Measurements from ENCODE around the gene THTPA.

The THTPA gene, protein sequence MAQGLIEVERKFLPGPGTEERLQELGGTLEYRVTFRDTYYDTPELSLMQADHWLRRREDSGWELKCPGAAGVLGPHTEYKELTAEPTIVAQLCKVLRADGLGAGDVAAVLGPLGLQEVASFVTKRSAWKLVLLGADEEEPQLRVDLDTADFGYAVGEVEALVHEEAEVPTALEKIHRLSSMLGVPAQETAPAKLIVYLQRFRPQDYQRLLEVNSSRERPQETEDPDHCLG

DNA sequence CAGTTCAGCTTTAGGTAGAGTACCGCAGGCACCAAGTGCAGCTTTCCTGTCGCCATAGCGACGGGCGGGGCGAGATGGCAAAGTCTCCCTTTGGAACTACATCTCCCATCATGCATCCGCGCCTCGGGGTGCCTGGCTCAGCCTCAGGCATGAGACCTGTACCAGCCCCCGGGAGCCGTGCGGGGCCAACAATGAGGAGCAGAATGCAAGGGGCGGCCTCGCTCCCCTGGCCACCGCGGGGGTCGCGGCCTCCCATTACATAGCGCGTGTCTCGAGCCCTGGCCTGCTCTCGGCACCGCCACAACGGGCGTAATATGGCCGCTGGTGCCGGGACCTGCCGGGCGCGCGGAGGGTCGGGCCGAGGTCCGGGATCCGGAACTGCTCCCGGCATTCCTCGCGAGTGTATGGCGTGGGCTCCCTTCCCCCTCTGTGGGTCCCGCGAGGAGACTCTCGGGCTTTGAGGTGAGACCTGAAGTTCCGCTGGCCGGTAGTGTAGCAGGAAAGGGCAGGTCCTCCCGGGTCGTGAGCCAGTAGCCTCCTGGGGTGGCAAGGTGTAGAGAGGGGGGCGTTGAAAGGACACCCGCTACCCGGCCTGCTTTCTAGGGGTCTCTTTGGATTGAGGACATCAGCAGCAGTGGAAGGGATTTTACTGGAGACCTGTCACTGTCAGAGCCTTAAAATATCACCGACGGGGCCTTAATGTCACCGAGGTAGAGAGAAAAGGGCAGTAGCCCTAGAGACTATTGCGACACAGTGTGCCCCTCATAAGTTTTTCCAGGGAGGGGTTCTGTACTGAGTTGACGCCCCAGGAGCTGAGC, at the start of gene THTPA:
Gene THTPA (plus strand): TSS at position 390 of the 818 bp plus-strand sequence. CDS start 487 bp downstream, outside the sequence.
- DNase-seq = peak; percentile 95 to 96

GRCh38 chr14:23512156-23512555, 43.9 kb upstream of the THTPA start:
- DNase-seq = peak; percentile 91 to 97

GRCh38 chr14:23513005-23513817, 42.9 kb upstream of the THTPA start:
- DNase-seq = peak; percentile 99

DNA sequence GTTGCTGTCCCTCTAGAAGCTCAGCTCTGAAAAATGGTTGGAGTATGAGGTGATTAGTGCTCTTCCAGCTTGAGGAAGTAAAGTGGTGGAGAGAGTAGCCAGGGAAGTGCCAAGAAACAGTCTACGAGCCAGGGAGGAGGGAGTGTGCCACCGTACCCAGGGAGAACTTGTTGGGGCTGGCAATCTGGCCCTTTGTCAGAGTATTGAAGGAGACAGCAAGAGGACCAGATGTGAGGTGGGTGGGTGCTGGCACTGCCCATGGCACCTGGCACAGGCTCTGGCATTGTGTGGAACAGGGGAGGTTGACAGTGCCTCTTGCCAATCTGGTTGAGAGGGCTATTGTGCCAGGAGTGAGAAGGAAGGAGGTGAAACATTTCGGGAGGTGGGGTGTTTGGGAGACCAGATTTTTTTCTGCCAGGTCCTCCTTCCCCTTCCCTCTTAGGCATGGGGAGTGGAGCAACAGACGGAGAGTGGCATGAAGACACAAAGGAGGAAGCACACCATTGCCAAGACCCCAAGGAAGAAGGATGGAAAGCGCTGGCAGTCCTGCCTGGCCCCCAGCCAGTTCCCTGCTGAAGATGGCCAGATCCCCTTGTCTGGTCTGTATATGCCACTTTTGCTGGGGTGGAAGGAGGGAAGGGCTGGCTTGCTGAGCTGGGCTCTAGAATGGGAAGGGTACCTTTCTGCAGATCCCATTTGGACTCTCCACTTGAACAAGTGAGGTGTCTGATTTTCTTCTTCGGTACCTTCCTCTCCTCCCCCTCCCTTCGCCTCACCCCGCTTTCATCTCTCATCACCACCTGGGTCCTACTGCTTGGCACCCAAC, 42.0 kb upstream of the THTPA start:
- DNase-seq = peak; percentile 35 to 59

DNA sequence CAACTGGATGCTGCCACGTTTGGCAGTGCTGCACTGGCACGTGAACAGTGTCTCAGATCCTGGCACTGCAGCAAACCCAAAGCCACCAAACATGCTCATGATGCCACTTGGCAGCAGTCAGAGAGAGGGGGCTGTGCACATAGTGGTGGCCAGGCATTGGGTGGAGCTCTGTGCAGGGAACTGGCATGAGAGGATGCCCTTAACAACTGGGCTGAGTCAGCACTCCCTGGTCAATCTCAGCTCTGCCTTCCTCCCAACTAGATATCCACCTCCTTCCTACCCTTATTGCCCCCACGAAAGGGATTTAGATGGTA, 41.5 kb upstream of the THTPA start:
- DNase-seq = no peak

- DNase-seq = peak in 1 of 2 experiments; percentile 42
These were observed 38.3 kb upstream of the THTPA start for GRCh38 chr14:23517650-23518326.

GRCh38 chr14:23518709-23519108, 37.4 kb upstream of the THTPA start:
- DNase-seq = no peak

GRCh38 chr14:23520899-23521533, 35.1 kb upstream of the THTPA start:
- DNase-seq = no peak

- no peak for DNase-seq
These were observed 34.1 kb upstream of the THTPA start for GRCh38 chr14:23521785-23522640.

DNA sequence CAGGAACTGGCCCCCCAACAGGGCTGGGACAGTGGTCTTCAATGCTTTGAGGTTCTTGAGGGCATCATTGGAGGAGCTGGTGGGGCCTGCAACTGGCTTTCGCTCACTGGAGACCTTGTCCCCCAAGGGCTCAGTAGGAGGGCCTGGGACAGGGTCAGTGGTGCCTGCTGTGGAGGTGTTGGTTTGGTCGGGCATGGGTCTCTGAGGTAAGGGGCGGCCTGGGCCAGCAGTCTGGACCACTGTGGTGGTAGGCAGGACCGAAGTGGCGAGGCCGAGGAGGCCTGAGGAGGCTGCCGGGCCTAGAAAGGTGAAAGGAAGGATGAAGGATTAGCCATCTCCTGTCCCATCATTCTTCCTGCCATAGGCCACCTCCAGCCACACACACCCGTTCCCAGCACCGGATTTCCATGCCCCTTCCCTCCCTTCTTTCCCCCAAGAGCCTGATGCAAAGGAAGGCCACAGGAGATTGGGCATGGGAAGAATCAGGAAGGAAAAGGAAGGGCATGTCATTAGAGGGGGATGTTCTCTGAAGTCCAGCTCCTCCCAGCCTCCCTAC, 33.4 kb upstream of the THTPA start:
- DNase-seq = no peak

DNA sequence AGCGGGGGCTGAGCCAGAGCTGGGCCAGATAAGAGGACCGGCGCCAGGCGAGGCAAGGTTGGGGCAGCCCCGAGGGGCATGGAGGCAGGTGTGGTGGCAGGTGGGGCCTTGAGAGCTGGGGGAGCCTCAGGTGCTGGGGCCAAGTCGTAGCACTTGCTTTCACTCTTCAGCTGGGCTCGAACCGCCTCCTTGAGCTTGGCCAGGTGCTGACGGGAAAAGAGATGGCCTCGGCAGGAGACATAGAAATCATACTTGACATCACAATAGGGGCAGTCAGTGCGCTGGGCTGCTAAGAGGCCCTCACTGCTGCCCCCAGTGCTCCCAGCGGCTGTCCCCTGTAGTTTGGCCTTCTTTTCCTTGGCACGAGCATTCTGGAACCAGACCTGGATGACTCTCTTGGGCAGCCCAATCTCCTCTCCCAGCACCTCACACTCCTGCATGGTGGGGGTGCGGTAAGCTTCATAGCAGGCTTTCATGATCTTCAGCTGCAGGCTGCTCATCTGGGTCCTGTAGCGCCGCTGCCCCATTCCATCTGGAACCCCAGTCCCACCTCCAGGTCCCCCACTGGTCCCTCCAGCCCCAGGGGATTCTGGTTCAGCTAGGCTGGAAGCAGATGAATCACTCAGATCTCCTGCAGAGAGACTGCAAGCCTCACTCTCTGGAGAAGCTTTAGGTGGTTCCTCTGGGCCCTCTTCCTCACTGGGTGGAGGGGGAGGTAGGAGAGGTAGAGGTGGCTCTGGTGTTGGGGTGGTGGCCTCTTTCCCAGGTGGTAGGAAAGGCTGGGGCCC, 32.6 kb upstream of the THTPA start:
- DNase-seq = no peak

DNA sequence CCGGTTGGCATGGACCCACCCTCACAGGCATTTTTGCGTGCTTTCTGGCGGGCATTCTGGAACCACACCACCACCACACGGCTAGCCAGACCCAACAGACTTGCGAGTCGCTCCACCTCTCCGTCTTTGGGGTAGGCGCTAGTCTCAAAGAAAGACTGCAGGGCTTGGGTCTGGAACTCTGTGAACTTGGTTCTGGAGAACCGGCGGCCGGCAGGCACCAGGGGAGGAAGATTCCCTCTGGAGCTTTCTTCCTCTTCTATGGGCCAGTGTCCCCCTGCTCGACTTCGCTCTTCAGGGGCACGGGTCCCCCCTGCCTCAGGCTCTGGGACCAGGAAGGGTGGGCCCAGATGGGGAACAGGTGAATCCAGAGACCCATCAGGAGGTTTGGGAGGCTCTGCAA, 31.1 kb upstream of the THTPA start:
- no peak for DNase-seq

DNA sequence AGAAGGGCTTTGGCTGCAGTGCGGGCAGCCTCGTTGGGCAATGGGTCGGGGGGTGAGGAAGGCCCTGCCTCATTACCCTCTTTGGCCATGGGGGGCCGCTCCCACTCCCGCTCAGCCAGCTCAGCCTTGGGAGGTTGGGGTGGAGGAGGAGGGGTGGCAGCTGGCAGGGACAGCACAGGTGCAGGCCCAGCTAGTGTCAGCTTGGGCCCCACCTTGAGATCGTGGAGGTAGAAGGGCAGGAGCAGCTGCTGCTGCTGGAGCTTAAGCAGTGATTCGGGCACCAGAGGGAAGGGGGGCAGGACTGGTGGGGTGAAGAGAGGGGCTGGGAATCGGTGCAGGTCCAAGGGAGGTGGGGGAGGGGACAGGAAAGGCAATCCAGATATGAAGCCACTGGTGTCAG, 30.5 kb upstream of the THTPA start:
- peak; percentile 37 to 76 for DNase-seq

GRCh38 chr14:23528555-23528954, 27.5 kb upstream of the THTPA start:
- DNase-seq = no peak

- no peak for DNase-seq
These were observed 27.1 kb upstream of the THTPA start for GRCh38 chr14:23529016-23529415.

GRCh38 chr14:23530375-23531055, 25.6 kb upstream of the THTPA start:
- peak; percentile 24 to 65 for DNase-seq

- no peak for DNase-seq
These were observed 24.7 kb upstream of the THTPA start for GRCh38 chr14:23531391-23531790.

DNA sequence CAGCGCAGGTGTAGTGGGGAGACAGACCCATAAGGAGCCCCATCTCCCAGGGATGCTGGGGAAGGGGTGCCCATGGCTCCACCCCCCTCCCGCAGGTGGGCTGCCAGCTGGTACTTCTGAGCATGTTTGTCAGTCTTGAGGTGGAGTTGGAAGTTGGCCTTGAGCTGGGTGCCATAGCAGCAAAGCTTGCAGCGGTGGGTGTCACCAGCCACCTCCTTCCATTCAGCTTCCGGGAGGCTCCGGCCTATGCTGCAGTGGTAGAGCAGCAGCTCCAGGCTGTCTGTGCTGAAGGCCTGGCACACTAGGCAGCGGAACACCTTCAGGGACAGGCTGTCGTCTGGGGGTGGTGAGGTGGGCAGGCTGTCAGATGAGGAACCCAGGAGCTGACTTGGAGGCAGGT, 23.4 kb upstream of the THTPA start:
- DNase-seq = no peak

Data from NCI-H524 (cell line).